Iris pigment epithelial cell (primary cell): ENCODE data around the gene TMEM131L.
A peak's percentile ranks its signal among the peaks of the same experiment; 100 is the strongest.
"Not testable (repeated sequence)": the region's sequence is repeated elsewhere in the genome, so short reads cannot be mapped to it uniquely, and the experiment has no call there.

Source experiments
- DNase-seq: peaks from one replicate; pipeline ENCODE4 v3.0.0-alpha.2; 2011; ENCODE audit warnings: low read depth

TMEM131L gene

DNA sequence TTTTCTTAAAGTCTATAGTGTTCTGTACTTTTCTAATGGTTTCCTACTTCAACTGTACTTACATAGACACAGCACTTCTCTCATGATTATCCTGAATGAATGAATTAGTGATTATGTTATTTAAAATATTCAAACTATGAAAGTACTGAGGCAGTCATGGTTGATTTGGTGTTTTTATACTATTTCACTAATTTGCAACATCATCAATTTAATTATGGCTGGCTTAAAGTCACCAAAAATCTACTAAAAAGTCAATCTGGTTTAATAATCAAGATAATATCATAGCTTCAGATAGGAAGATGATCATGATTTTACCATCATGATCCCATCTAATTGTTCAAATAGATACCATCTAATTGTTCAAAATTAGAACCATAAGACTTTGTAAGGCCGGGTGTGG is 16.8 kb upstream of the TMEM131L start:
- DNase-seq, result no peak

DNA sequence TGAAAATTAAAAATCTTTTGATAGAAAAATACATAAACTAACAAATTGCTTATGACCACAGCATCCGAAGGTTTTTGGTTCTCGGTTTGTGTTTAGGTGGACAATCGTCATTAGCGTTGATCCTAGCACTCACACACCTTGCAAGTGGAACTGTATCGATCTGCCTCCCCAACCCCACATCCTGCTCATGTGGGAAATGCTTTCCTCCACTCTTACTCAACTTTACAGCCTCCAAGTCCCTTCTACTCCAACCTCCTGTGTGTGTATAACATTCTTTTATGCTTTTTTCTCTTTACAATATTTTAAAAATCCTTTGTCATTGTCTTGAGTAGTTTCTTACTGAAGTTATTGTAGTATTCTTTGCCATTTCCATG is 15.6 kb upstream of the TMEM131L start:
- no peak for DNase-seq

GRCh38 chr4:153451145-153451544 is 15.0 kb upstream of the TMEM131L start:
- peak; percentile 61 for DNase-seq

- no peak for DNase-seq
These were observed 14.1 kb upstream of the TMEM131L start for GRCh38 chr4:153451911-153452657.

- no peak for DNase-seq
These were observed 13.3 kb upstream of the TMEM131L start for GRCh38 chr4:153452658-153453378.

GRCh38 chr4:153453402-153453801 is 12.8 kb upstream of the TMEM131L start:
- DNase-seq, result no peak

DNA sequence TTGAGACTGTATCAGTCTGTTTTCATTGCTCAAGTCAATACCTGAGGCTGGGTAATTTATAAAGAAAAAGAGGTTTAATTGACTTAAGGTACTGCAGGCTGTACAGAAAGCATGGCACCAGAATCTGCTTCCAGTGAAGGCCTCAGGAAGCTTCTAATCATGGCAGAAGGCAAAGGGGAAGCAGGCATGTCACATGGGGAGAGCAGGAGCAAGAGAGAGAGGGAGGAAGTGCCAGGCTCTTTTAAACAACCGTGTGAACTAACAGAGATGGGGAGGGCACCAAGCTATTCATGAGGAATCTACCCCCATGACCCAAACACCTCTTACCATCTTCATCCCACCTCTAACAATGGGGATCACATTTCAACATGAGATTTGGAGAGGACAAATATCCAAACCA is 7.2 kb upstream of the TMEM131L start:
- no peak for DNase-seq

DNA sequence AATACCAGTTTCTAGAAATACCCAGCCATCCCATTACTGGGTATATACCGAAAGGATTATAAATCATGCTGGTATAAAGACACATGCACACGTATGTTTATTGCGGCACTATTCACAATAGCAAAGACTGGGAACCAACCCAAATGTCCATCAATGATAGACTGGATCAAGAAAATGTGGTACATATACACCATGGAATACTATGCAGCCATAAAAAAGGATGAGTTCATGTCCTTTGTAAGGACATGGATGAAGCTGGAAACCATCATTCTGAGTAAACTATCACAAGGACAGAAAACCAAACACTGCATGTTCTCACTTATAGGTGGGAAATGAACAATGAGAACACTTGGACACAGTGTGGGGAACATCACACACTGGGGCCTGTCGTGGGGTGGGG is 4.6 kb upstream of the TMEM131L start:
- not testable (repeated sequence) for DNase-seq

DNA sequence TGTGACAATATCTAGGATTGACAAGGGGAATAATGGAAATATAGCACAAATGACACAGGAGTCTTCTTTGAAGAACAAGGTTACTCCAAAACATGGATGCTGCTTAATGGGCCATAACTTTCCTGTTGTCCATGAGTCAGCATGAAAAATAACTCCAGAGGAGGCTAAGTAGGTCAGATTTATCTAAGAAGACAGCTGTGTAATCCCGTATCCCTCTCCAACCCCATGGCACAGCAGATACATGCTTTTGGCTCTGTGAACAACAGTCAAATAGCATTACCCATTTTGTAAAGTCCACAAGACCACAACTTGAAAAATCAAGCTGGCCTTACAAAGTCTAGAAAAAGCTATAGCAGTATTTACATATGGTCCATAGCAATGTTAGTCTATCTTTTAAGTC is 2.1 kb upstream of the TMEM131L start:
- peak; percentile 71 for DNase-seq

DNA sequence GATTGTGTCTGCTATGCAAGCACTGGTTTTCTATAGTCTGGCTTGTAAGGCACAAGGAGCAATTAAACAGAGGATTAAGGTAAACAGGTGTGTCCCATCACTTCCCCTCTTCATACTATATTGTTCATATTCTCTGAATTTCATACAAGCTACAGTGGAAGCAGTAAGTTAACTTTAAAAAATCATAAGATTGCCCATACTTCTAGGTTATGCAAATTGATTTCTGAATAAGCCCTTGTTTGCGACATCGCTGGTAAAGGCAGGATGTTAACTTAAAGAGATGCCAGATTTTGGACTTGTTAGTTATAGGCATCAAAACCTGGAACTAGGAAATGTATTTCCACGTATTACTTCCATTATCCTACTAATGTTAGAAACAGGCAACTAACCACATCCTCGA is 1.0 kb upstream of the TMEM131L start:
- DNase-seq, result peak; percentile 23

DNA sequence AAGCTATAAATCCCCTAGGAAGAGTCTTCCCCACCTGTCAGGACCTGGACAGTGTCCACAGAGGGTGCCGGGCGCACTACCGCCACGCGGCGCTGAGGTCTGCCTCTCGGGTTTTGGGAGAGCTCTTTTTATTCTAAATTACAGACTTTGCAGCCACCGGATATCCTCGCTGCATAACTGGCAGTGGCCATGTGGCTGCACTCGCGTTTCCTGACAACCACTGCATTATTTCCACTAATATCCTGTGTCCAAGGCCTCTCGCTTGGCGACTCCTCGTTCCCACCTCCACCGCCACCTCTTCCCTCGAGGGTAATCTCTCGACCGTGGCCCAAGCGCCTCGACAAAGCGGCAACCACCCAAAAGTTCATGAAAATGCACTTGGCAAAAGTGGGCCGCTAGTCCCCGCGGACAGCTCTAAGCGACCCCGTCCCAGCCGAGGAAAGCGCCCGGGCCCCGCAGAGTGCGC is 512 bp upstream of the TMEM131L start:
- peak; percentile 65 for DNase-seq

GRCh38 chr4:153466949-153467896 is 1.1 kb downstream of the TMEM131L start:
- peak; percentile 17 for DNase-seq

DNA sequence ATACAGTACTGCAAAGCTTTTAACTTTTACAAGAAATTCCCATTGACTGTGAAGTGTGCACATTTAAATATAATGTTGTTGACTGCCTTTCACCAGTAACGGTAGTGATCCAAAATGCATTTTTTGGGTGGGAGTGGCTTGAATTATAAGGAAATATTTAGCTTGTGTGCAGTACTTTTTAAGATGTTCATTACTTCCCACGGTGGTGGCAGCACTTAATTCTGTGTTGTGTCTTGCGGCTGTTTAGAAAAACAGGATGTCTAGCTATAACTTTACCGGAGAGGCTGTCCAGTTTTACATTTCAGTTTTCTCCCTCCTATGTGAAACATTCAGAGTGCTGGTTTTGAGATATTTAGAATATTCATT is 1.7 kb downstream of the TMEM131L start:
- peak; percentile 30 for DNase-seq

GRCh38 chr4:153468587-153468986 is 2.4 kb downstream of the TMEM131L start:
- no peak for DNase-seq

GRCh38 chr4:153469031-153469430 is 2.9 kb downstream of the TMEM131L start:
- DNase-seq, result no peak

DNA sequence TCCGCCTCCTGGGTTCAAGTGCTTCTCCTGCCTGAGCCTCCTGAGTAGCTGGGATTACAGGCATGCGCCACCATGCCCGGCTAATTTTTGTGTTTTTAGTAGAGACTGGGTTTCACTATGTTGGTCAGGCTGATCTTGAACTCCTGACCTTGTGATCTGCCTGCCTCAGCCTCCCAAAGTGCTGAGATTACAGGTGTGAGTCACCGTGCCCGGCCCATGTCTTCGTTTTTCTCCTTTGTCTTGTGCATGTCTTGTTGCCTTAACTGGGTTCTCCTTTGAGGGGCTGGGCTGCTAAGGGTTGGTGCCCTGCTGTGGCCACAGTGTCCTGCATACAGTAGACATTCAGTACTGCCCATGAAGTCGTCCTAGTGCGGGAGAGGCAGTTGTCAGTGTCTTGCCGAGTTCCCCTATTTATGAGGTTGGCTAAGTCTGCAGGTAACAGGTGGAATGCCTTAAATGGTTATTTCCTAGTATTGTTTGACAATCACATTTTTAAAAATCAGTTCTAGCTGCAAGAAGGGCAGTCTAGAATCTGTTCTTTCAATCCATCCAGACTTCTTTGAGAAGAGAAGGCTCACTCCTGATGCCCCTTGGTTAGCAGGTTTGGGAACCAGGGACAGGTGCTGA is 5.0 kb downstream of the TMEM131L start:
- DNase-seq, result not testable (repeated sequence)

- peak; percentile 47 for DNase-seq
These were observed 5.5 kb downstream of the TMEM131L start for GRCh38 chr4:153471698-153472093.

DNA sequence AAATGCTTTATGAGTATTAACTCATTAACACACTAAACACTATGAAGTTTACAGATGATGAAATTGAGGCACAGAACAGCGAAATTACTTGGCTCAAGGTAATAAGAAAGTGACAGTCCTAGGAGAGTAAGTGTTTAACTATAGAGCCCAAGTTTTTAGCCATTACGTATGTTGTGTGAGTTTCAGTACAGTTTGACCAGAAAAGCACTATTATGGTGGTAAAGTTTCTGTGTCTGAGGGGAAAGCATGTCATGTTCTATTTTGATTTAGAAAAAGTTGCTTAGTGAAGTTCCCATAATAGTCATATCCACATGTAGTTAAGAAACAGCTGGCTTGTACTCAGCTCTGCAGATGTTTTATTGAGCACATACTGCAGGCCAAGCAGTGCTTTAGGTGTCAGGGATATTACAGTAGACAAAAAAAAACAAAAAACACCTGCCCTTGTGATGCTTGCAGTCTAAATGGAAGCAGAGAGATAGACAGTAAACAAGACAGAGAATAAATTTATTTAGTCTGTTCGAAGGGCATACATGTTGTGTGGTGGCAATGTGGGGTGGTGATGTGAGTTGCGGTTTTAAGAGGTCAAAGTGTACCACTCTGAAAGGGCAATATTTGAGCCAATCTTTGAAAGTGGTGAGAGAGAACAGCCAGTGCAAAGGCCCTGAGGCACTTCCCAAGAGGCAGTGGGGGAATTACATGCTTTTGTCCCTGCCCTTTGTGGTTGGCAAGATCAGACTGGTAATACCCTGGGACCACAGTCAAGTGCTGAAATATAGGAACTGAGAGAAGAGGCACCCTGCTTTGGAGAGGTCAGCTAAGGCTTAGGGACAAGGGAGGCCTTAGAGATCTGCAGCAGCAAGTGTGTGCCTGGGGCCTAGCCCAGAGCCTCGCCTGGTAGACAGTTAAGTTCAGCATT is 6.2 kb downstream of the TMEM131L start:
- no peak for DNase-seq

GRCh38 chr4:153474251-153474650 is 8.1 kb downstream of the TMEM131L start:
- DNase-seq, result no peak

- DNase-seq, result no peak
These were observed 10.8 kb downstream of the TMEM131L start for GRCh38 chr4:153476829-153477574.
